Loucy (cell line): ENCODE measurements around the gene RESP18.

Experiments used
- H2AFZ ChIP-seq: fragments of 200-600 bp; sonication (generic); 2 replicates; pipeline ENCODE4 v1.6.0; 2016; ENCODE audit warnings: antibody characterized with exemption, mild to moderate bottlenecking, low read length, moderate library complexity
- H3F3A ChIP-seq: fragments of 200-600 bp; 2 replicates; pipeline ENCODE4 v1.6.0; 2016; ENCODE audit warnings: antibody characterized with exemption, low read depth, mild to moderate bottlenecking
- H3K27me3 ChIP-seq: fragments of 200-600 bp; sonication (generic); 2 replicates; pipeline ENCODE4 v1.6.1; 2014; ENCODE audit warnings: low read length, mild to moderate bottlenecking; ENCODE audit not compliant: insufficient read depth, poor library complexity, severe bottlenecking
- H3K36me3 ChIP-seq: fragments of 200-600 bp; sonication (generic); 2 replicates; pipeline ENCODE4 v1.6.1; 2016; ENCODE audit warnings: low read length; ENCODE audit not compliant: insufficient read depth
- H3K4me1 ChIP-seq: fragments of 200-600 bp; sonication (generic); 2 replicates; pipeline ENCODE4 v1.5.1; 2014; ENCODE audit warnings: low read length, mild to moderate bottlenecking; ENCODE audit not compliant: insufficient read depth, poor library complexity, severe bottlenecking
- H3K4me2 ChIP-seq: fragments of 200-600 bp; sonication (generic); 2 replicates; pipeline ENCODE4 v1.6.0; 2014; ENCODE audit warnings: antibody characterized with exemption, low read length, low read depth, mild to moderate bottlenecking; ENCODE audit not compliant: poor library complexity, severe bottlenecking
- H3K4me3 ChIP-seq: fragments of 200-600 bp; sonication (generic); 2 replicates; pipeline ENCODE4 v1.5.1; 2014; ENCODE audit warnings: low read length, mild to moderate bottlenecking, mixed read lengths; ENCODE audit not compliant: poor library complexity, severe bottlenecking
- H3K79me2 ChIP-seq: fragments of 200-600 bp; sonication (generic); 2 replicates; pipeline ENCODE4 v1.6.1; 2014; ENCODE audit warnings: low read length; ENCODE audit not compliant: insufficient read depth
- H3K9ac ChIP-seq: fragments of 200-600 bp; sonication (generic); 2 replicates; pipeline ENCODE4 v1.6.0; 2014; ENCODE audit warnings: mild to moderate bottlenecking, low read depth, low read length, moderate library complexity; ENCODE audit not compliant: poor library complexity, severe bottlenecking
- H3K9me2 ChIP-seq: fragments of 200-600 bp; sonication (generic); replicated peaks from 2 replicates; pipeline ENCODE4 v1.6.1; 2016; ENCODE audit warnings: low read depth, low read length, mixed read lengths
- H3K9me3 ChIP-seq: fragments of 200-600 bp; sonication (generic); 2 replicates; pipeline ENCODE4 v1.6.1; 2014; ENCODE audit warnings: mild to moderate bottlenecking, antibody characterized with exemption, low read length, low read depth; ENCODE audit not compliant: insufficient read depth
- H4K20me1 ChIP-seq: fragments of 200-600 bp; sonication (generic); 2 replicates; pipeline ENCODE4 v1.6.0; 2014; ENCODE audit warnings: antibody characterized with exemption, low read length, mild to moderate bottlenecking; ENCODE audit not compliant: insufficient read depth, poor library complexity, severe bottlenecking
- EZH2phosphoT487 ChIP-seq: fragments of 200-600 bp; IDR thresholded peaks from 2 replicates; pipeline ENCODE4 v1.6.1; 2018; ENCODE audit warnings: antibody characterized with exemption, mild to moderate bottlenecking, moderate library complexity, borderline replicate concordance
- TF ChIP-seq, protein P1 (sequence below): fragments of 200-600 bp; sonication (generic); conservative IDR thresholded peaks from 2 replicates; pipeline ENCODE4 v1.5.1; 2014; ENCODE audit warnings: mild to moderate bottlenecking, antibody characterized with exemption, low read length

The RESP18 gene

DNA sequence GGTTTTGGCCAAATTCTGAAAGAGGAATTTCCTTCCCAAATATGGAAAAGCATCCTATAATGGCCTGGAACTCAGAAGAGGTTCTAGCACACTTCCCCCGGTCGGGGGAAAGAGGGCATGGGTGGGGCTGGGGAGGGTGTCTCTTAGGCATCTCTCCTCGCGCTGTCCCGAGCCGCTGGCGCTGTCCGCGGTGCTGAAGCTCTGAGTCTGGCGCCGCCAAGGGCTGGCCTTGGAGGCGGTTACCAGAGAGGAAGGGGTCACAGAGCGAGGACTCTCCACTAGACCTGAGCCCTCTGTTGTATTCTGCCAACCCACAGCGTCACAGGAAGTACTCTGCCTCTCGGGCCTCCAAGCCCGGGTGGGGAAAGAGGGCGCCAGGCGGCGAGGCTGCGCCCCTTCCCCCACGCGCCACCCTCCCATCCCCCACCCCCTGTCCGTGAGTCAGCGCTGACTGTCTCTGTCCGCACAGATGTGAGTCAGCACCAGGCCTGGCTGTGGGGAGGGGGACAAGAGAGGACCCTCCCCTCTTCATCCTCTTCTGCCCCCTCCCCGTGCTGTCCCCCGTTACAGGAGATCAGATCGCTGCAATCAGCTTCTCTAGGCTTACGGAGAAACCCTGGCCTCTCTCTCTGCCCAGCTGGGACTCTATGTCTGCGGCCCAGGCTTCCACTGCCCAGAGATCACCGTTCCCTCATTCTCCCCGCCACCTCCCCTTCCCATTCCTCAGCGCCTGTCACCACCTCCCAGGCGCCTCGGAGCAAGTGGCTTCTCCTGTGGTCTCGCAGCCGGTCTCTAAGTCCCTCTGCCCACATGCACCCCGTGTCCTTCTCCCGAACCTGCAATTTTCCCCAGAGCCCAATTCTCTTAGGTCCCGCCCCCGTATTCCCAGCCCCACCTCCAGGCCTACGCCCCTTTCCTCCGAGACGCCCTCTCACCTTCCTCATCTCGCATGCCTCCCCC, 24.1 kb downstream of the RESP18 start:
- no peaks in the 10 kb centered on the region for H3K9me2 ChIP-seq
- no peaks in the 10 kb centered on the region for H3K4me1 ChIP-seq
- no peaks in the 10 kb centered on the region for H3K36me3 ChIP-seq
- no peaks in the 10 kb centered on the region for H3K9me3 ChIP-seq
- H3K4me2 ChIP-seq, result no peak overlapping the region
- no peak overlapping the region for H3K4me3 ChIP-seq
- no peaks in the 10 kb centered on the region for H3K79me2 ChIP-seq
- no peaks in the 10 kb centered on the region for H4K20me1 ChIP-seq
- H2AFZ ChIP-seq, result no peak overlapping the region
- H3K9ac ChIP-seq, result no peak overlapping the region
- H3F3A ChIP-seq, result no peaks in the 10 kb centered on the region
- H3K27me3 ChIP-seq, result no peaks in the 10 kb centered on the region
- TF ChIP-seq, protein P1, sequence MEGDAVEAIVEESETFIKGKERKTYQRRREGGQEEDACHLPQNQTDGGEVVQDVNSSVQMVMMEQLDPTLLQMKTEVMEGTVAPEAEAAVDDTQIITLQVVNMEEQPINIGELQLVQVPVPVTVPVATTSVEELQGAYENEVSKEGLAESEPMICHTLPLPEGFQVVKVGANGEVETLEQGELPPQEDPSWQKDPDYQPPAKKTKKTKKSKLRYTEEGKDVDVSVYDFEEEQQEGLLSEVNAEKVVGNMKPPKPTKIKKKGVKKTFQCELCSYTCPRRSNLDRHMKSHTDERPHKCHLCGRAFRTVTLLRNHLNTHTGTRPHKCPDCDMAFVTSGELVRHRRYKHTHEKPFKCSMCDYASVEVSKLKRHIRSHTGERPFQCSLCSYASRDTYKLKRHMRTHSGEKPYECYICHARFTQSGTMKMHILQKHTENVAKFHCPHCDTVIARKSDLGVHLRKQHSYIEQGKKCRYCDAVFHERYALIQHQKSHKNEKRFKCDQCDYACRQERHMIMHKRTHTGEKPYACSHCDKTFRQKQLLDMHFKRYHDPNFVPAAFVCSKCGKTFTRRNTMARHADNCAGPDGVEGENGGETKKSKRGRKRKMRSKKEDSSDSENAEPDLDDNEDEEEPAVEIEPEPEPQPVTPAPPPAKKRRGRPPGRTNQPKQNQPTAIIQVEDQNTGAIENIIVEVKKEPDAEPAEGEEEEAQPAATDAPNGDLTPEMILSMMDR, result no peak
- no peak for TF ChIP-seq EZH2phosphoT487

DNA sequence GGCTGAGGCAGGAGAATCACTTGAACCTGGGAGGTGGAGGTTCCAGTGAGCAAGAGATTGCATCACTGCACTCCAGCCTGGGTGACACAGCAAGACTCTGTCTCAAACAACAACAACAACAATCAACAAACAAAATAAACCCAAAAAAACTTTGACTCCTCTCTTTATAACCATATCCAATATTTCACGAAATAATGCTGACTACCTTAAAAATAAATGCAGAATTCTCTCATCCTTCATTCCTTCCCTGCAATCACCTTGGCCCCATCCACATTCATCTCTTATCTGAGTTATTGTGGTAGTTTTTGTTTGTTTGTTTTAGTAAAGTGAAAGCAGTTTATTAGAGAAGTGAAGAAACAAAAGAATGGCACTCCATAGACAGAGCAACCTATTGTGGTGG, 26.5 kb downstream of the RESP18 start:
- Histone ChIP-seq H3K4me1 (no peaks in the 10 kb centered on the region), H3K4me2 (no peak overlapping the region), H3F3A (no peaks in the 10 kb centered on the region), H3K9me2 (no peaks in the 10 kb centered on the region), H4K20me1 (no peaks in the 10 kb centered on the region), H3K79me2 (no peaks in the 10 kb centered on the region), H2AFZ (no peak overlapping the region), H3K9ac (no peak overlapping the region), H3K9me3 (no peaks in the 10 kb centered on the region), H3K27me3 (peaks cover 11% of the 10 kb centered on the region), H3K4me3 (no peak overlapping the region), H3K36me3 (no peaks in the 10 kb centered on the region)
- TF ChIP-seq, protein P1, result no peak
- TF ChIP-seq EZH2phosphoT487, result no peak

DNA sequence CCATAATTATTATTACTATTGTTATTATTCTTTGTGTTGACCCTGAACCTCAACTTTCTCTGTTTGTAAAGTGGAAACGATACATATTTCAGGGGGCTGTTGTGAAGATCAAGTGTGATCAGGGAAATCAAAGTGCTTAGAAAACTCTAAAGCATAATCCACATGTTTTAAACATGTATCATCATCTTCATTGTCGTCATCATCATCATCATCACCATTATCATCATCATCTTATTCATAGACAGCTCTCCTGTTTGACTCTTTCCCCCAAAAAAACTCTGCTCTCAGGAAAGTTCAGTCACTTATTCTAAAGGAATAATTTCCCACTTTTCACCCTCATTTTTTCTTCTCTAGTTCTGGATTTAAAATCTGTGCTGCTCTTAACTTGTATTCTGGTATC, 28.3 kb downstream of the RESP18 start:
- Histone ChIP-seq H3K4me3 (no peak overlapping the region), H3K9me3 (no peaks in the 10 kb centered on the region), H3K36me3 (no peaks in the 10 kb centered on the region), H3F3A (no peaks in the 10 kb centered on the region), H3K4me2 (no peak overlapping the region), H4K20me1 (no peaks in the 10 kb centered on the region), H3K9me2 (no peaks in the 10 kb centered on the region), H2AFZ (no peak overlapping the region), H3K4me1 (no peaks in the 10 kb centered on the region), H3K27me3 (peaks cover 12% of the 10 kb centered on the region), H3K79me2 (no peaks in the 10 kb centered on the region), H3K9ac (no peak overlapping the region)
- TF ChIP-seq, protein P1, result no peak
- TF ChIP-seq EZH2phosphoT487, result no peak
